ENCODE measurements around the gene SLC5A2.
"Not testable (repeated sequence)": the region's sequence is repeated elsewhere in the genome, so short reads cannot be mapped to it uniquely, and the experiment has no call there.

The SLC5A2 gene

DNA sequence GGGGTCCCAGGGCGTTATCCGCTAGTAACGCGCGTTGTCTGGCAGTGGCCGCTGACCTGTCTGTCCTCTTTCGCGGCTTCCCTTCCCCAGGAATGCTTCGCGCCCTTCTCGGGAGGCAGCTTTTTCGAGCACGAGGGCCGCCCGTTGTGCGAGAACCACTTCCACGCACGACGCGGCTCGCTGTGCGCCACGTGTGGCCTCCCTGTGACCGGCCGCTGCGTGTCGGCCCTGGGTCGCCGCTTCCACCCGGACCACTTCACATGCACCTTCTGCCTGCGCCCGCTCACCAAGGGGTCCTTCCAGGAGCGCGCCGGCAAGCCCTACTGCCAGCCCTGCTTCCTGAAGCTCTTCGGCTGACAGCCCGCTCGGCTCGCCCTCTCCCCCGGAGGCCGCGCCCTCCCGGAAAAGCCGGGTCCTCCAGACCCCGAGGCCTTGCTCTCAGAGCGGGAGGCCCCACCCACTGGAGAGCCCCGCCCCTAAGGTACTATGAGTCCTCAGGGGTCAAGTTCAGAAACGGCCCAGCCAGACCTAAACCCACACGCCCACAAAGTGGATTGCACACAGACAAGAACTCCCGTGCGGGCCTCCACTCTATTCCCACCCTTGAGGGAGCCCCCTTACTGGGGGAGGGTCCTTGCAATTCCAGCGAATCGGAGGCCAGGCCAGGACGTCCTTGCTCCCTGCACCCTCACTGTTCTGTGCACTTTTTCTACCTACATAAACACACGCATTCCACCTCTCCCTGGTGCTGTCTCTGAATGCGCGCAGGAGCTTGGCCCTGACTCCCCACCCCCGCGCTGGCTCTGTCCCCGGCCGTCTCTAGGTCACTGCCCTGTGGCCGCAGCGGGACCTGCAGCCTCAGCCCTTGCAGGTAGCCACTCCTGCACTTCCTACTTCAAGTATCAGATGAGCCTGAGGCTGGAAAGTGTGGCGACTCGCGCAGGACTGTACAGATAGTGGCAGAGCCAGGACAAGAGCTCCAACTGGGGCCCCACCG, 5.4 kb upstream of the SLC5A2 start:
- no peak for DNase-seq

DNA sequence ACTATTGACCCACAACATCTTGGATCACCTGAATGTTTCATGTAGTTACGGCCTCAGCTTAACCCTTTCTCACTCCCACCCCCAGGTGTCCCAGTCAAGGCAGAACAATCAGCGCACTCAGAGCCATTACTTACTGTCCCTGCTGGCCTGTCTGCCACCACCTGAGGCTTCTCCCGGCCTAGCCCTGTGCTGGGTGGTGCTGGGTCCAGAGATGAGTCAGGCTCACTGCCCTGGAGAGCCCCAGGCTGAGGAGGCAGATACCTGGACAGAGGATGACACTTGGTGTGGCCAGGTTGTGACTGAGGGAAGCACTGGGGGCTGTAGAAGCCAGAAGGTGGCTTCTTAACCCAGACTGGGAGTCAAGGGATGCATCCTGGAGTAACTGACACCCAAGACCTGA, 4.0 kb upstream of the SLC5A2 start:
- no peak for DNase-seq

- no peak for DNase-seq
Observed at GRCh38 chr16:31479751-31480150, 3.2 kb upstream of the SLC5A2 start.

- DNase-seq, result peak in 1 of 3 experiments; percentile 2
Observed at GRCh38 chr16:31480851-31481536, 1.9 kb upstream of the SLC5A2 start.

- not testable (repeated sequence) for DNase-seq
Observed at GRCh38 chr16:31484048-31484447, 1.1 kb downstream of the SLC5A2 start.

DNA sequence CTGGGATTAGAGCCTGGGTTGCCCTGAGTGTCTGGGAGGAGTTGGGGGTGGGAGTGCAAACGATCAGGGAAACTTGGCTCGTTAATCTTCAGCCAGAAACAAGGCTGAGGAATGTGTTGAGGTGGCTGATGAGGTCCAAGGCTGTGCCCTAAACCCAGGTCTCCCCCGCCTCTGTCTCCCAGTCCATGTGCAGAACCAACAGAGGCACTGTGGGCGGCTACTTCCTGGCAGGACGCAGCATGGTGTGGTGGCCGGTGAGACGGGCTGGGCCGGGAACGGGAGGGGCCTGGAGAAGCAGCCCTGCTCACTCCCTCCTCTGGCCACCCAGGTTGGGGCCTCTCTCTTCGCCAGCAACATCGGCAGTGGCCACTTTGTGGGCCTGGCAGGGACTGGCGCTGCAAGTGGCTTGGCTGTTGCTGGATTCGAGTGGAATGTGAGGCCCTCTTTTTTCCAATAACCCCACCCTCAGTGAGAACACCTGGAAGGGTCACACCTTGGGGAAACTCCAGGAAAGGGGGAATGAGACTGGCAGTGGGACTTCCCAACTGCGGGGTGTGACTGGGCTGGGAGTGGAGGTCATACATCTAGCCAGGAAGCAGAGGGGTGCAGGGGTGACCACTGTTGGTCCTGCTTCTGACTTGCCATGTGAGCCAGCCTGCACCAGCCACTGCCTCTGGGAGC, 1.7 kb downstream of the SLC5A2 start:
- DNase-seq, result no peak

GRCh38 chr16:31485571-31485970, 2.6 kb downstream of the SLC5A2 start:
- no peak for DNase-seq

DNA sequence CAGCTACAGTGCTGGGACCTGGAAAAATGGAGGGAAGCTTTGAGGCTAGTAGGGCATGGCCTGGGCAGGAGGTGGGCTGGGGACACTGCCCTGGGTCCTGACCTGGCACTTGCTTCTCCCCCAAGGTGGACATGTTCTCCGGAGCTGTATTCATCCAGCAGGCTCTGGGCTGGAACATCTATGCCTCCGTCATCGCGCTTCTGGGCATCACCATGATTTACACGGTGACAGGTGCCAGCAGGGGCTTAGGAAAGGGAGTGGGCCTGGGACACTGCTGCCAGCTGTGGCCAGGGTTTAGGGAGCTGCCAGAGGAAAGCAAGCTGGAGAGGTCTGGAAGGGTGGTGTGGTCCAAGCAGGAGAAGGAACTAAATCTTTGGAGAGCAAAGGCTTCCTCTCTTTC, 3.1 kb downstream of the SLC5A2 start:
- DNase-seq, result no peak

- no peak for DNase-seq
Observed at GRCh38 chr16:31487071-31487719, 4.3 kb downstream of the SLC5A2 start.

GRCh38 chr16:31487720-31488467, 5.0 kb downstream of the SLC5A2 start:
- DNase-seq, result peak; percentile 2 to 80 (median 67)

DNA sequence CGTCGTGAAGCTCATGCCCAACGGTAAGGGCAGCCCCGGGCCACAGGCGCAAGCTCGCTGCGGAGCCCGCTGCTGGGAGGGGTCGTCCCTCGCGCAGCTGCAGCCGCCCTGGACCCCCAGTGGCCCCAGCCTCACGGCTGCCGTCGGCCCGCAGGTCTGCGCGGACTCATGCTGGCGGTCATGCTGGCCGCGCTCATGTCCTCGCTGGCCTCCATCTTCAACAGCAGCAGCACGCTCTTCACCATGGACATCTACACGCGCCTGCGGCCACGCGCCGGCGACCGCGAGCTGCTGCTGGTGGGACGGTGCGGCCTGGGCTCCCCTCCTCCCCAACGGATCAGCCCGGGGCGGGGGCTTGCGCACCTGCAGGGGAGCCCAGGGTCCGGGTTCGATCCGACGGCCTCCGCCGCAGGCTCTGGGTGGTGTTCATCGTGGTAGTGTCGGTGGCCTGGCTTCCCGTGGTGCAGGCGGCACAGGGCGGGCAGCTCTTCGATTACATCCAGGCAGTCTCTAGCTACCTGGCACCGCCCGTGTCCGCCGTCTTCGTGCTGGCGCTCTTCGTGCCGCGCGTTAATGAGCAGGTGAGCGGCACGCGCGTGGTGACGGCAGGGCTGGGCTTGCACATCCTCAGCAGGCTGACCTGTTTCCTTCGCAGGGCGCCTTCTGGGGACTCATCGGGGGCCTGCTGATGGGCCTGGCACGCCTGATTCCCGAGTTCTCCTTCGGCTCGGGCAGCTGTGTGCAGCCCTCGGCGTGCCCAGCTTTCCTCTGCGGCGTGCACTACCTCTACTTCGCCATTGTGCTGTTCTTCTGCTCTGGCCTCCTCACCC, 5.8 kb downstream of the SLC5A2 start:
- DNase-seq, result peak in 2 of 3 experiments; percentile 40 to 61

DNA sequence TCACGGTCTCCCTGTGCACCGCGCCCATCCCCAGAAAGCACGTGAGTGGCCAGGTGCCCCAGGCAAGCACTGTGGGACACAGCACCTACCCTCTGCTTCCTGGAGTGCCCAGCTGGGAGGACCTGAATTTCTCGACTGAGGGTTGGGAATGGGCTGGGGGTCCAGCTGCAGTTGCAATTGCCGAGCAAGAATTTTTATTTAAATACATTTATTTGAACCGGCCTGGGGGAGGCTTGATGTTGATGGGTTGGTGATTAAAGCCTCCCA, 6.3 kb downstream of the SLC5A2 start:
- no peak for DNase-seq

DNA sequence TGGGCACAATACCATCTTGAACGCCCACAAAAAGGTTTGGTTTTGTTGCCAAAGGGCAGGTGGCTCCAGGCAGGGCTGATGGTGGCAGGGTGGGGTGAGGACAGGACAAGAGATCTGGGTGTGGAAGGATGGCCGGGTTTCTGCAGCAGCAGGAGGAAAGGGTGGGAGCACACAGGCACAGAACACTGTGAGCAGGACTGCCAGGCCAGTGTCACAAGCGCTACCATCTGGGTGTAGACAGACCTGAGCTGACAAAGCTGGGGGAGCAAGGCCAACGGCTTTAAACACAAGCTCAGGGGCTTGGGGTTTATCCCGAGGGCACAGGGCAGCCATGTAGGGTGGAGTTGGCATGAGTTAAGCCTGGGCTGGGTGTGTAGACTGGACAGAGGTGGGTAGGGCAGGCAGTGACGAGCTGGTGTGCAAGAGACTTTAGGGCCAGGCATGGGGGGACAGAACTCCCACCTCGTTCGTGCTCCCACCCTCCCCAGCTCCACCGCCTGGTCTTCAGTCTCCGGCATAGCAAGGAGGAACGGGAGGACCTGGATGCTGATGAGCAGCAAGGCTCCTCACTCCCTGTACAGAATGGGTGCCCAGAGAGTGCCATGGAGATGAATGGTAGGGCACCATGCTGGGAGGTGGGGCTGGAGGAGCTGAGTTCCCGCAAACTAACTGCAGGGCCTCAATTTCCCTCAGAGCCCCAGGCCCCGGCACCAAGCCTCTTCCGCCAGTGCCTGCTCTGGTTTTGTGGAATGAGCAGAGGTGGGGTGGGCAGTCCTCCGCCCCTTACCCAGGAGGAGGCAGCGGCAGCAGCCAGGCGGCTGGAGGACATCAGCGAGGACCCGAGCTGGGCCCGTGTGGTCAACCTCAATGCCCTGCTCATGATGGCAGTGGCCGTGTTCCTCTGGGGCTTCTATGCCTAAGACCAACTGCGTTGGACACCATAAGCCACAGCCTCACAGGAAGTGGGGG, 7.0 kb downstream of the SLC5A2 start:
- DNase-seq, result no peak

DNA sequence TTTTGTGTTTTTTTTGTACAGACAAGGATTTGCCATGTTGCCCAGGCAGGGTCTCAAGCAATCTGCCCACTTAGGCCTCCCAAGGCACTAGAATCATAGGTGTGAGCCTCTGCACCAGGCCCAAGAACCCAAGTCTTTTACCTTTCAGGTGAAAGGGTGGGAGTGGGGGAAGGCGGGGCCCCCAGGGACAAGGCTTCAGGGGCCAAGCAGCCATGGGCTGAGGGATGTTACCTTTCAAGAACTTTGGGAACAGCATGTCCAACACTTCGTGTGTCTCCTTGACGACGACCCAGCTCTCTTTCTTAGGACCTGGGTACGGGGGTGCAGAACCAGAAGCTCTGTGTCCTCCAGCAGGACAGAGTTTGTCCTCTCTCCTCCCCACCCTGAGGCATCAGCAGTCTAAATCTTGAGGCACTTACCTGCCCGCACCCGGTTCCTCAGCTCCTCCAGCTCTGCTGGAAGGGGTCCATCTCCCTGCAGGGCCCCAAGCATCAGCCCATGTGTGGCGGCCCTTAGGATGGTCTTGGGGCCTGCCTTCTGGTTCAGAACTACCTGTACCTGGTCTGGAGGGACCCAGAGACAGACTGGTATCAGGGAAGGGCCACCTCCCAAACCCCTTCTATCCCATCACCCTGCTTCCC, 9.0 kb downstream of the SLC5A2 start:
- no peak for DNase-seq

DNA sequence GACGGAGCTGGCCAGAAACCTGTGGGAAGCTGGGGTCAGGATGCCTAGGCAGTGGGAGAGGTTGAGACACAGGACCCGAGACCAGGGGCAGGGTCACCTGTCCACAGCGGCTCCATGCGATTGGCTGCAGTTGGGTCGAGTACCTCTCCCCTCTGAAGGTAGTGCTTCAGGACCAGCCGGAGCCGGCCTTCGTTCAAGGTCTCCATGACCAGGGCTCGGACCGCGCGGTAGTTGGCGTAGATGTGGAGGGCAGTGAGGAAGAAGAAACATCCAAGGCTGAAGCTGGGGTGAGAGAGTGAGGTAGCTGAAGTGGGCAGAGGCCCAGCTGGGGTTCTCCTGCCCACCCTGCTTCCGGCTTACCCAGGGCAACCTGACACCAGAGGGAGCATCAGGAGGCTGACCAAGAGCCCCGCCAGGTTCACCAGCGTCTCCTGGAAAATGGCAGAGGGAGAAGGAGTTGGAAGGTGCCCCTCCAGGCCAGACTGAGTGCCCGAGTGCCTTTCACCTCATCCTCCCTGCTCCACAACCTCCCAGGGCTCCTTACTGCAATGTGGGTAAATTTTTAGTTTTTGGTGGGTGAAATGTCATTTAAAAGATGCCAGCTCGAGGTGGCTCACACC, 10.7 kb downstream of the SLC5A2 start:
- DNase-seq, result no peak

GRCh38 chr16:31496670-31497069, 13.7 kb downstream of the SLC5A2 start:
- no peak for DNase-seq

GRCh38 chr16:31498493-31498892, 15.6 kb downstream of the SLC5A2 start:
- DNase-seq, result no peak

DNA sequence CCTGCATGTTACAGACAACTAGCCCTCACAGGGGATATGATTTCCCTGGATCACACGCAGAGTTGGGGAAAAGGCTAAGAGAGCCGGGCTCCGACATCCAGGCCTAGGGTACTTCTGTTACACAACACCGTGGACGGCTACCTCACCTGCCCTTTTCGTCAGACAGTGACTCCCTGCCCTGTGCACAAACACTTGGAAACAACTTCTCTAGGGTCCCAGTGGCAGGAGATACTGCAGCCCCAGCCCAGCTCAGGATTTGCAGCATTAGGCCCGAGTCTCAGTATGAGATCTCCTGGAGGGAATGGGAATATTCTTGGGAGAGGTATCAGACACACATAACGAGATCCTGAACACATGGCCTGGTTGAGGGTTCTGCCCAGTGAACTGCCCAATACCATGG, 17.0 kb downstream of the SLC5A2 start:
- DNase-seq, result no peak
